NT2/D1 (cell line): ENCODE measurements around the gene FBXL20.

Experiments
- SUZ12 ChIP-seq: IDR thresholded peaks from 2 replicates; pipeline ENCODE4 v1.6.1; 2011; ENCODE audit not compliant: insufficient read length, insufficient read depth; ENCODE audit errors: extremely low read depth
- YY1 ChIP-seq: IDR thresholded peaks from 2 replicates; pipeline ENCODE4 v1.6.1; 2011; ENCODE audit not compliant: insufficient read length, insufficient read depth
- ZNF274 ChIP-seq: IDR thresholded peaks from 2 replicates; pipeline ENCODE4 v1.6.1; 2011; ENCODE audit warnings: mild to moderate bottlenecking, low read depth, low read length

GRCh38 chr17:39225308-39225958, 176.0 kb downstream of the FBXL20 start, which contains the start of gene STAC2:
- TF ChIP-seq YY1 (no peak), SUZ12 (no peak), ZNF274 (no peak)
